Subcutaneous abdominal adipose tissue (tissue), 5 donors: ENCODE results near the gene CACNA1F.

Source experiments
- H3K27ac ChIP-seq: one replicate; pipeline ENCODE4 v1.7.0; 2013; ENCODE audit warnings: low read depth, mild to moderate bottlenecking, inconsistent platforms, low read length, moderate library complexity
- H3K27me3 ChIP-seq, 5 donors: one replicate each; pipeline ENCODE4 v1.7.0; 2013; ENCODE audit warnings: low read length in 5 of 5, inconsistent platforms in 1 of 5; ENCODE audit not compliant: control insufficient read depth in 5 of 5, insufficient read depth in 4 of 5
- H3K36me3 ChIP-seq, 5 donors: one replicate each; pipeline ENCODE4 v1.7.0; 2013; ENCODE audit warnings: low read length in 5 of 5; ENCODE audit not compliant: control insufficient read depth in 5 of 5, insufficient read depth in 5 of 5
- H3K4me1 ChIP-seq, 5 donors: one replicate each; pipeline ENCODE4 v1.7.0; 2013; ENCODE audit warnings: low read length in 5 of 5, mild to moderate bottlenecking in 3 of 5, moderate library complexity in 1 of 5; ENCODE audit not compliant: control insufficient read depth in 5 of 5, insufficient read depth in 5 of 5
- H3K4me3 ChIP-seq, 5 donors: one replicate each; pipeline ENCODE4 v1.7.0; 2013; ENCODE audit warnings: low read length in 5 of 5, low read depth in 1 of 5
- H3K9ac ChIP-seq, 5 donors: one replicate each; pipeline ENCODE4 v1.7.0; 2013; ENCODE audit warnings: low read length in 5 of 5, mild to moderate bottlenecking in 4 of 5, moderate library complexity in 3 of 5
- H3K9me3 ChIP-seq, 5 donors: one replicate each; pipeline ENCODE4 v1.7.0; 2013; ENCODE audit warnings: low read length in 5 of 5; ENCODE audit not compliant: control insufficient read depth in 5 of 5
- donor health status: healthy.
- donor health status: healthy.
- donor health status: healthy.
- donor health status: healthy.
- donor health status: healthy.

The CACNA1F gene

DNA sequence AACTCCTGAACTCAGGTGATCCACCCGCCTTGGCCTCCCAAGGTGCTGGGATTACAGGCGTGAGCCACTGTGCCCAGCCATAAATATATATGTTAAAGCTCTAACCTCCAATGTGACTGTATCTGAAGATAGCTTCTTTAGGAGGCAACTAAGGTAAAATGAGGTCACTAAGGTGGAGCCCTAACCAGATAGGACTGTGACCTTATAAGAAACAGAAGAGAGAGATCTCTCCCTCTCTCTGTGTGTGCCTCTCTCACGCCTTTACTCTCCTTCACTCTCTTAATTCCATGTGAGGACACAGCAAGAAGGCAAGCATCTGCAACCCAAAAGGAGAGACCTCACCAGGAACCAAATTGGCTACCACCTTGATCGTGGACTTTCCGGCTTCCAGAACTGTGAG, 71.5 kb downstream of the CACNA1F start:
- H3K27me3 ChIP-seq, result peaks cover 0 to 8% (median 0%) of the 10 kb centered on the region in 5 donors
- H3K4me1 ChIP-seq, result peaks cover 0 to 20% (median 9%) of the 10 kb centered on the region in 5 donors
- no peak overlapping the region for H3K4me3 ChIP-seq
- no peak overlapping the region for H3K9ac ChIP-seq
- no peaks in the 10 kb centered on the region for H3K36me3 ChIP-seq
- H3K27ac ChIP-seq, result no peak overlapping the region
- no peaks in the 10 kb centered on the region for H3K9me3 ChIP-seq

DNA sequence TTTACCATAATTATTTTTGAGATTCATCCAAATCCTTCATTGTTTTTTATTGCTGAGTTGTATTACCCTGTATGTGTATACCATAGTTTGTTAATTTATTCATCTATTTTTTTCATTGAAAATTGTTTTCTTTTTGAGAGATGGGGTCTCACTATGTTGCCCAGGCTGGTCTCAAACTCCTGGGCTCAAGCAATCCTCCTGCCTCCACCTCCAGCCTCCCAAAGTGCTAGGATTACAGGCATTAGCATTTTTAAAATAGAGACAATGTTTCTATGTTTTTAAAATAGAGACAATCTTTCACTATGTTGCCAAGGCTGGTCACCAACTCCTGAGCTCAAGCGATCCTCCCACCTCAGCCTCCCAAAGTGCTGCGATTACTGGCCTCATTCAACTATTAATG, 72.2 kb downstream of the CACNA1F start:
- peaks cover 0 to 16% (median 8%) of the 10 kb centered on the region in 5 donors for H3K4me1 ChIP-seq
- peaks cover 0 to 8% (median 0%) of the 10 kb centered on the region in 5 donors for H3K27me3 ChIP-seq
- no peak overlapping the region for H3K4me3 ChIP-seq
- no peak overlapping the region for H3K9ac ChIP-seq
- no peaks in the 10 kb centered on the region for H3K36me3 ChIP-seq
- no peak overlapping the region for H3K27ac ChIP-seq
- no peaks in the 10 kb centered on the region for H3K9me3 ChIP-seq

DNA sequence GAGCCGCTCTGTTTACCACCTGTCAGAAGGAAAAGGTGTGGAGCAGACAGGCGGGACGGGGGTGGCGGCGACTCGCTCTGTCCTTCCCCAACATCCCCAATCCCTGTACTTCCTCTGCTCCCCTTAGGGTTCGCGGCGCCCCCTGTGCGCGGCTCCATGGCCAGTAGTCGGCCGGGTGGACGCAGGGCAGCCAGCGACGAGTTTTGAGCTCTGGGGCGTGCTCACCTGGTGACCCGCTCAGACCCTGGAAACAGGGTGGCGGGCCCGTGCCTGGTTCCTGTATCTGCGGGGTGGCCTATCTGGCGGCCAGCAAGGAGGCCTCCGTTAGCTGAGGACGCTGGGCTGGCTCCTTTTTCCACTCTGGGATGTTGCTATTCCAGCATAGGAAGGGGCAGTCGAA, 75.9 kb downstream of the CACNA1F start:
- no peak overlapping the region for H3K27ac ChIP-seq
- H3K36me3 ChIP-seq, result no peaks in the 10 kb centered on the region
- H3K27me3 ChIP-seq, result peaks cover 0 to 8% (median 0%) of the 10 kb centered on the region in 5 donors
- H3K9ac ChIP-seq, result no peak overlapping the region
- H3K9me3 ChIP-seq, result no peaks in the 10 kb centered on the region
- H3K4me1 ChIP-seq, result peaks cover 2 to 16% (median 8%) of the 10 kb centered on the region in 5 donors
- H3K4me3 ChIP-seq, result no peak overlapping the region

DNA sequence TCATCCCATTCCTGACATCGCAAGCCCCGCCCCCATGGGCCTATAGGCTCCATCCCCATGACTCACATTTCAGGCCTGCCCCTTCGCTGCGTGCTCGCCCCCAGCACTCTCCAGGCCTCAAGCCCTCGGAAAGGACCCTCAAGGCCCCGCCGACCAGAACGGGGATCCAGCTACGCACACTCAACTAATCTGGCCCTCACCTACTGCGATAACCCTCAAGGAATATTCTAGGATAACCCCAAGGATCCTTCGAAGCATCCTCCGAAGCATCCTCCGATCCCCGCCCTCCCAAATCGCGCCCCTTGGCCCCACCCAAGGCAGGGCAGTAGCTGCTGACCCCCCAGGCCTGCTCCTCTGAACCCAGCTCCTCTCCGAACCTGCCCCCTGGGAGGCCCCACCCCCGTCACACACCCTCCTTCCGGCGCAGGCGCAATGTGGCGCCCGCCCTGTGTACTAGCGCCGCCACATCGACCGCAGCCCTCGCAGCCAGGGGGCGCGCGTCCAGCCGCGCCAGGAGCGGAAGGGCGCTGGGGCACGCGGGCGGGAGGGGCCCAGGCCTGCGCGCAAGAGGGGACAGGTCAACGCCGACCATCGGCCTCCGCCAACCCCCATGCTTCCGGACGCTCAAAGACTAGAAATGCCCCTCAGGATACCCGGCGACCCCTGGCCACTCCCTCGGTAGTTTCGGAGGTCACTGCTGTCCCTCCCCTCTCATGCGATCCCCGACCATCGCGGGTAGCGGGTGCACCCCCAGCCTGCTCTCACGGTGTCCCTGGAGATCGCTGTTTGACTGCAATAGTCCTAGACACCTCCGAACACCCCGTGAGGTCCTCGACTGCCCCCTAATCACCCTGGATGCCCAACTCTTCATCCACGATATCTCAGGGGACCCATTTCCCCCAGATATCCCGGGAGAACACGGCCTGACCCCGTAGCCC, 77.0 kb downstream of the CACNA1F start:
- Histone ChIP-seq H3K4me1 (peaks cover 2 to 16% (median 8%) of the 10 kb centered on the region in 5 donors), H3K36me3 (no peaks in the 10 kb centered on the region), H3K9me3 (no peaks in the 10 kb centered on the region), H3K27me3 (peaks cover 0 to 8% (median 0%) of the 10 kb centered on the region in 5 donors), H3K4me3 (peak overlapping the region; percentile 53 to 64 (median 59)), H3K9ac (peak overlapping the region; percentile 61 to 83 (median 75)), H3K27ac (peak overlapping the region; percentile 84)

DNA sequence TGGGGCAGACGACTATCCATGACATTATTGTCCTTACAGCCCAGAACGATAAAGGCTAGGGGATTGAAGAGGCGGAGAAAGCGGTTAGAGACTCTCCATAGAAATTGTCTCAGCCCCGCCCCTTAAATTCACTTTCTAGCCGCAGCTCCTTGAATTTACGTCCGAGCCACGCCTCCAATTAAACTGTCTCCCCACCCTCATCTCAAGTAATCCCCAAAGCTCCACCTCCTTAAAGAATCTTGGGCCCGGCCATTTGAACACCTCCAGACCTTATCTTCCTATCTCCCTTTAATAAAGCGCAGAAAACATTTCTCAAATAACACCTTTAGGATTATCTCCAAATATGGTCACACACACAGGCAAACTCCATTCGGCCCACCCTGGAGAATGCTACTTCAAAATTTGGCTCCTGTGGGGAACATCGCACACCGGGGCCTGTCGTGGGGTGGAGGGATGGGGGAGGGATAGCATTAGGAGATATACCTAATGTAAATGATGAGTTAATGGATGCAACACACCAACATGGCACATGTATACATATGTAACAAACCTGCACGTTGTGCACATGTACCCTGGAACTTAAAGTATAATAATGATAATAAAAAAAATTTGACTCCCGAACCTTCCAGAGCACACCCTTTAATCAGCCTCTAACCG, 77.8 kb downstream of the CACNA1F start:
- Histone ChIP-seq H3K4me3 (peak overlapping the region; percentile 53 to 64 (median 59)), H3K9ac (peak overlapping the region in 4 of 5 donors; percentile 61 to 83 (median 76))

More for the DNA sequence above, 77.8 kb downstream of the CACNA1F start:
- H3K27me3 ChIP-seq, result peaks cover 0 to 8% (median 0%) of the 10 kb centered on the region in 5 donors
- peak overlapping the region; percentile 84 for H3K27ac ChIP-seq
- H3K4me1 ChIP-seq, result peaks cover 2 to 16% (median 8%) of the 10 kb centered on the region in 5 donors
- no peaks in the 10 kb centered on the region for H3K36me3 ChIP-seq
- no peaks in the 10 kb centered on the region for H3K9me3 ChIP-seq
